ENCODE data around the gene PCDHB5.
"Not testable (repeated sequence)": the region's sequence is repeated elsewhere in the genome, so short reads cannot be mapped to it uniquely, and the experiment has no call there.

GRCh38 chr5:141179371-141179770, 44.4 kb downstream of the PCDHB5 start:
- not testable (repeated sequence) for TF ChIP-seq CTCF (conservative IDR thresholded peaks at IDR 0.05; ENCODE audit: low read depth, low read length); EZH2 (IDR thresholded peaks at IDR 0.05; ENCODE audit: borderline replicate concordance, low read depth, low read length, poor library complexity, severe bottlenecking)

All from A673 (cell line).